ENCODE data around the gene GRIN3B.
A peak's percentile ranks its signal among the peaks of the same experiment; 100 is the strongest.

The GRIN3B gene

GRCh38 chr19:990746-991145, 9.5 kb upstream of the GRIN3B start:
- no peak for DNase-seq

- DNase-seq = peak in 4 of 56 donors; percentile 21 to 65 (median 45)
Measured at GRCh38 chr19:991174-991931, 8.9 kb upstream of the GRIN3B start.

DNA sequence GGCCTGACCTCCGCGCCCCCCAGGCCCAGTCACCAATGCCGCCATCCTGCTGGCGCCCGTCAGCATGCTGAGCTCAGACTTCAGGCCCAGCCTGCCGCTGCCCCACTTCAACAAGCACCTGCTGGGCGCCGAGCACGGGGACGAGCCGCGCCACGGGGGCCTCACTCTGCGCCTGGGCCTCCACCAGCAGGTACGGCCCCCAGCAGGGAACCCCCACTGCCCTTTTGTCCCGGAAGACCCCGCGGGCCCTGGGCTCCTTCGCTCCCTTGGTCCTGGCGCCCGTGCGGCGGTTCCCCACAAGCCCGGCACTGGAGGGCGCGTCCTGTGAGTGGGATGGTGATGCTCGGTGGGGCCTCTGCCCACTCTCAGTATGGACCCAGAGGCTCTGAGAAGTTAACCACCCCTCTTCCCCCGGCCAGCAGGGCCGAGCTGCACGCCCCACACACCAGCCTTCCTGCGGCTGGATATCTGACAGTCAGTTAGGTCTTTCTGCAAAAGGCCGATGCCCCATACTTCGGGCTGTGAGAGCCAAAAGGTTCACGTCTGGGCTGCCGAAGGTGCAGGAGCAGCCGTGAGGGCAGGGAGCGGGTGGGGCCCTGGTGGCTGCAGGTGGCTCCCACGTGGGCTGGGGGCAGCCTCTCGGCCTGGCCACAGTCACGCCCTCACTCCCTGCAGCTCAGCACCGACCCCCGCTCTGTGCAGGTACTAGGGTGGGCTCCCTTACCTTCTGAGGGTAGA, 8.1 kb upstream of the GRIN3B start:
- no peak for DNase-seq

DNA sequence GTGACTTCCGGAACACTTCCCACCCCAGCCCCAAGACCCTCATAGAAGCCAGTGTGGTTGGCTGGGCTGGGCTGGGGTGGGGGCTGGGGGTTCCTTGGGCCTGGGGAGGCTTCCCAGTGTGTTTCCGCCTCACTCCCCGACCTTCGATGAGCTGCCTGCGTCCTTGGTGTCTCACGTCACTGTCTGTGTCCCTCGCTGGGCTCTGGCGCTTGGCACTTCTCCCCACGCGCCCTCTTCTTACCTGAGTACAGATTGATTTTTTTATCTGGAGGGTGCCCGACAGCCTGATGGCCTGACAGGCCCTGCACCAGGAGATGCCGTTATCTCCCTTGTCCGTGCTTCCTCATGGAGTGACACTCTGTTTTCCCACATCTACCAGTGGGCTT, 7.6 kb upstream of the GRIN3B start:
- no peak for DNase-seq

GRCh38 chr19:993361-993830, 6.8 kb upstream of the GRIN3B start:
- no peak for DNase-seq

- DNase-seq = no peak
Measured at GRCh38 chr19:993831-994393, 6.3 kb upstream of the GRIN3B start.

DNA sequence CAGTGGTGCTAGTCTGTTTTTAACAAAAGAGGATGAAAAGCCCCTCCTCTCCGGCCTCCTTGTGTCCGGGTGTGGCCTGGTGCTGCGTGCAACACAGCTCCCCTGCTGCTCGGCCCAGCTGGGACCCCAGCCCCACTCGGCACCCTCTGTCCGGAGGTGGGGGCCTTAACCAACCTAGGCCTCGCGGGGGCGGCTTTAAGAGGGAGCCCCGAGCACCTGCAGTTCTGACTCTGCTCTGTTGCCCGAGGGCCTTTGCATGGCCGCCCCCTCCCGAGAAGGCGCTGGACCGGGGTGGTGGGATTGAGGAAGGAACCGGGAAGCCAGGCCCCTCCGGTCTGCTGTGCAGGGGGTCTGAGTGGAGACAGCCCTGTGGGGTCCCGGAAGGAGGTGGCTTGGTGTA, 5.7 kb upstream of the GRIN3B start:
- DNase-seq = no peak

- peak in 4 of 56 donors; percentile 8 to 39 (median 33) for DNase-seq
Measured at GRCh38 chr19:995051-995827, 5.0 kb upstream of the GRIN3B start.

DNA sequence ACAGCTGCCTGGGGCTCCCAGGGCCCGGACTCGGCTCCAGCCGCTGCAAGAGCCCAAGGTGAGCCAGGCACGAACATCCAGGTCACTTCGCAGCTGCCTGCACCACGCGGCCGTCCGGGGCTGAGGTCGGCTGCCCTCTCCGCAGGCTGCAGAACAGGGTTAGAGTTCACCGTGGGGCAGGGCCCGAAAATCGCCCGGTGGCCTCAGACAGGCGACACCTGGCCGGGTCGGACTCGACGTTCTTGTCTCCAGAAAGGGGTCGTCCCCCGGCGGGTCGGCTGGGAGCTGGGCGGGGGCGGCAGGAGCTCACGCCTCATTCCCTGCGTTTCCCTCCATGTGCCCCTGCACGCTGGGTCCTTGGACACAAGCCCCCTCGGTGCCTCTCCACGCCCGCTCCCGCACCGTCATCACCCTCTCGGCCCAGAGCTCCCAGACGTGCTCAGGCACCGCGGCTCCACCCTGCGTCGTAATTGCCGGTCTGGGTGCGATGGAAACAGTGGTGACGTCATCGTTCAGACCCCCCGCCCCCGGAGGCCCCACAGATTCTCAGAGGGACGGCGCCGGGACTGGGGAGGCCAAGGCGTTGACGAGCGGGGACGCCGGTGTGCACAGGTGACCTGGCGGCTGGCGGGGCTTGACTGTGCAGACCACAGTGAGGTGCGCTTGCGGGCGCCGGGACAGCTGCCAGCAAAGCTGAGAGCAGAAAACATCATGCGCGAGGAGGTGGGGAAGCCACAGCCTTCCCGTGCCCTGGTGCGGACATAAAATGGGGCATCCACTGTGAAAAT, 4.0 kb upstream of the GRIN3B start:
- DNase-seq = no peak

- no peak for DNase-seq
Measured at GRCh38 chr19:998064-998463, 2.2 kb upstream of the GRIN3B start.

- DNase-seq = no peak
Measured at GRCh38 chr19:999379-999719, 870 bp upstream of the GRIN3B start.

DNA sequence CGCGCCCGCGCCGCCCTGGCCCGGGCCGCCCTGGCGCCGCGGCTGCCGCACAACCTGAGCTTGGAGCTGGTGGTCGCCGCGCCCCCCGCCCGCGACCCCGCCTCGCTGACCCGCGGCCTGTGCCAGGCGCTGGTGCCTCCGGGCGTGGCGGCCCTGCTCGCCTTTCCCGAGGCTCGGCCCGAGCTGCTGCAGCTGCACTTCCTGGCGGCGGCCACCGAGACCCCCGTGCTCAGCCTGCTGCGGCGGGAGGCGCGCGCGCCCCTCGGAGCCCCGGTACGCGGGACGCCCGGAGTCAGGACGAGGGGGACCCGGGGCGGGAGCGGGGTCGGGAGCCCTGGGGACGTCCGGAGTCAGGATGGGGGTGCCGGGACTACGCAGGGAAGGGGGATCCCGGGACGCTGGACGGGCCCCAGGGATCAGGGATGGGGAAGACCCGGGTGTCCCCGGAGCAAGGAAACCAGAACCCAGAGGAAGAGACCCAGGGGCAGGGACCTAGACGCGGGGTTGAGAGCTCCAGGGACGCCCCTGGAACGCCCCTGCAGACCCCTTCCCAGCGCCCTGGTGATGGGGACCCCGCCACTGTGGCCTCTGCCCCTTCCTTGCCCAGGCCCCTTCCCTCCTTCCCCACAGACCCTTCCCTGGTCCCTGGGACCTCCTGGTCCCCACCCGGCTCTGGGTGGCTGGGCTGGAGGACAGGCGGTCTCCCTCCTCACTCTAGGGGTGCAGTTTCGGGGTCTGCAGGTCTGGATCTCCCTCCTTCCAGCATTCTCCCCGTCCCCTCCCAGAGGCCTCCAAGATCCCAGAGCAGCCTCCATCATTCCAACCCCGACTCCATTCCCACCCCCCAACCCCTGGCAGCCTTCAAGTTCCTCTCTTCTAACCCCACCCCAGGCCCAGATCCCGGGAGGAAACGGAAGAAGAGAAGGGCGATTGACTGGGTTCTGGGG, 645 bp downstream of the GRIN3B start:
- no peak for DNase-seq

GRCh38 chr19:1001538-1002166, 1.4 kb downstream of the GRIN3B start:
- peak in 13 of 56 donors; percentile 1 to 49 (median 13) for DNase-seq

GRCh38 chr19:1002600-1002999, 2.4 kb downstream of the GRIN3B start:
- no peak for DNase-seq

GRCh38 chr19:1003283-1003682, 3.1 kb downstream of the GRIN3B start:
- DNase-seq = no peak

DNA sequence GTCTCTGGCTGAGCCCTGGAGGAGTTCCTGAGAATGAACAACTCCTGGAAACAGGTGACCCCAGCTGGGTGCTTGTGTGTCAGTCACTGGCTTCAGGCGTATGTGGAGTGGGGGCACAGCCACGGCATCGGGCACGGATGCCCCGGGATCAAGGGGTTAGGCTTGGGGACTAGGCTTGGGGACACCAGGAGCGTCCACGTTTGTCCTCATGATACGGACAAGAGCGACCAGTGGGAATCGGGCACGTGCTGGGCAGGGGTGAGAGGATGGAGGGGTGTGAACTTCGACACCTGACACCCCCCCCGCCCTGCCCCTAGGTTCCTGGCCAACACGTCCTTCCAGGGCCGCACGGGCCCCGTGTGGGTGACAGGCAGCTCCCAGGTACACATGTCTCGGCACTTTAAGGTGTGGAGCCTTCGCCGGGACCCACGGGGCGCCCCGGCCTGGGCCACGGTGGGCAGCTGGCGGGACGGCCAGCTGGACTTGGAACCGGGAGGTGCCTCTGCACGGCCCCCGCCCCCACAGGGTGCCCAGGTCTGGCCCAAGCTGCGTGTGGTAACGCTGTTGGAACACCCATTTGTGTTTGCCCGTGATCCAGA, 4.1 kb downstream of the GRIN3B start:
- DNase-seq = no peak

DNA sequence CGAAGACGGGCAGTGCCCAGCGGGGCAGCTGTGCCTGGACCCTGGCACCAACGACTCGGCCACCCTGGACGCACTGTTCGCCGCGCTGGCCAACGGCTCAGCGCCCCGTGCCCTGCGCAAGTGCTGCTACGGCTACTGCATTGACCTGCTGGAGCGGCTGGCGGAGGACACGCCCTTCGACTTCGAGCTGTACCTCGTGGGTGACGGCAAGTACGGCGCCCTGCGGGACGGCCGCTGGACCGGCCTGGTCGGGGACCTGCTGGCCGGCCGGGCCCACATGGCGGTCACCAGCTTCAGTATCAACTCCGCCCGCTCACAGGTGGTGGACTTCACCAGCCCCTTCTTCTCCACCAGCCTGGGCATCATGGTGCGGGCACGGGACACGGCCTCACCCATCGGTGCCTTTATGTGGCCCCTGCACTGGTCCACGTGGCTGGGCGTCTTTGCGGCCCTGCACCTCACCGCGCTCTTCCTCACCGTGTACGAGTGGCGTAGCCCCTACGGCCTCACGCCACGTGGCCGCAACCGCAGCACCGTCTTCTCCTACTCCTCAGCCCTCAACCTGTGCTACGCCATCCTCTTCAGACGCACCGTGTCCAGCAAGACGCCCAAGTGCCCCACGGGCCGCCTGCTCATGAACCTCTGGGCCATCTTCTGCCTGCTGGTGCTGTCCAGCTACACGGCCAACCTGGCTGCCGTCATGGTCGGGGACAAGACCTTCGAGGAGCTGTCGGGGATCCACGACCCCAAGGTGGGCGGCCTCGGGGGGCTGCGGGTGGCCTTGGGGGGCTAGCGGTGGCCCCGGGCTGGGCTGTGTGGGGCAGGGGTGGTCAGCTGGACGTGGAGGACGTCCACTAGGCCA, 4.8 kb downstream of the GRIN3B start:
- DNase-seq = no peak

Data from nucleus accumbens (tissue), 56 donors.